Prostate gland (tissue), 2 donors: ENCODE measurements around the gene LYPLA2.

Experiments used
- POLR2A ChIP-seq: fragments of 450-650 bp; IDR thresholded peaks from one replicate; pipeline ENCODE4 v1.6.1; 2016; ENCODE audit warnings: antibody characterized with exemption, mild to moderate bottlenecking
- POLR2AphosphoS5 ChIP-seq: sonication (generic); formaldehyde crosslinking; IDR thresholded peaks from one replicate; pipeline ENCODE4 v1.6.1; 2017; ENCODE audit warnings: antibody characterized with exemption
- TF ChIP-seq, protein P1 (sequence below), 4 experiments: fragments of 200-600 bp in 2 of 4; fragments of 450-650 bp in 2 of 4; sonication (generic) in 2 of 4; IDR thresholded peaks; 1 replicate in 3 of 4; 2 replicates in 1 of 4; pipeline ENCODE4 v1.5.1; 2016 to 2019; ENCODE audit warnings: antibody characterized with exemption in 4 of 4, mild to moderate bottlenecking in 2 of 4, moderate library complexity in 2 of 4

DNA sequence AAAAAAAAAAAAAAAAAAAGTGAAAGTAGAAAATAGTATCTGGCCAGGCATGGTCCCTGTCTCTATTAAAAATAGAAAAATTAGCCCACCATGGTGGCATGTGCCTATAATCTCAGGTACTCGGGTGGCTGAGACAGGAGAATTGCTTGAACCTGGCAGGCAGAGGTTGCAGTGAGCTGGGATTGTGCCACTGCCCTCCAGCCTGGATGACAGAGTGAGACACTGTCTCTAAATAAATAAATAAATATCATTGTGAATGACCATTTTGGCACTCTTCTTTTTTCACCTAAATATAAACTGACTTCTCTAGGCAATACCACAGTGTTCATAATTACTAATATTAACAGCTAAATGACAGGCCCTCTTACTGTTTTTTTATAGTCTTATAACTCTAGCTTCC is 33.1 kb upstream of the LYPLA2 start:
- TF ChIP-seq, protein P1, sequence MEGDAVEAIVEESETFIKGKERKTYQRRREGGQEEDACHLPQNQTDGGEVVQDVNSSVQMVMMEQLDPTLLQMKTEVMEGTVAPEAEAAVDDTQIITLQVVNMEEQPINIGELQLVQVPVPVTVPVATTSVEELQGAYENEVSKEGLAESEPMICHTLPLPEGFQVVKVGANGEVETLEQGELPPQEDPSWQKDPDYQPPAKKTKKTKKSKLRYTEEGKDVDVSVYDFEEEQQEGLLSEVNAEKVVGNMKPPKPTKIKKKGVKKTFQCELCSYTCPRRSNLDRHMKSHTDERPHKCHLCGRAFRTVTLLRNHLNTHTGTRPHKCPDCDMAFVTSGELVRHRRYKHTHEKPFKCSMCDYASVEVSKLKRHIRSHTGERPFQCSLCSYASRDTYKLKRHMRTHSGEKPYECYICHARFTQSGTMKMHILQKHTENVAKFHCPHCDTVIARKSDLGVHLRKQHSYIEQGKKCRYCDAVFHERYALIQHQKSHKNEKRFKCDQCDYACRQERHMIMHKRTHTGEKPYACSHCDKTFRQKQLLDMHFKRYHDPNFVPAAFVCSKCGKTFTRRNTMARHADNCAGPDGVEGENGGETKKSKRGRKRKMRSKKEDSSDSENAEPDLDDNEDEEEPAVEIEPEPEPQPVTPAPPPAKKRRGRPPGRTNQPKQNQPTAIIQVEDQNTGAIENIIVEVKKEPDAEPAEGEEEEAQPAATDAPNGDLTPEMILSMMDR (IDR thresholded peaks at IDR 0.05), result no peak
- TF ChIP-seq POLR2AphosphoS5 (no peak), POLR2A (no peak)
